CD4-positive, alpha-beta T cell (primary cell): ENCODE results near the gene ATP6V0D1. TPM values are rescaled to one million over a fixed set of nuclear protein-coding genes. Genes with fewer than 3 reads are reported as not detected.

ENCODE experiments used
- ATAC-seq: fragments of 200-7000 bp; cut with Tn5 transposase; one replicate; pipeline ENCODE4 v1.10.0; 2022; ENCODE audit warnings: mild to moderate bottlenecking; ENCODE audit not compliant: poor library complexity
- CTCF ChIA-PET: fragments of 350-600 bp; sonication (Branson Sonifier 250); formaldehyde crosslinking; loops from one replicate; lab custom pipeline; 2021; ENCODE audit warnings: antibody characterized with exemption, inconsistent platforms; lab: Charles Lee
- POLR2A ChIA-PET: fragments of 350-600 bp; sonication (Branson Sonifier 250); formaldehyde crosslinking; loops from one replicate; lab custom pipeline; 2021; ENCODE audit warnings: antibody characterized with exemption, inconsistent platforms; lab: Charles Lee
- DNase-seq, 14 experiments: peaks; one replicate each; pipeline ENCODE4 v3.0.0-alpha.2; 2013 to 2020; ENCODE audit warnings: mixed read lengths in 2 of 14
- H3K27ac ChIP-seq, 2 donors: one replicate each; pipeline versions ENCODE4 v1.5.1 to v1.7.0; 2013; ENCODE audit warnings: low read length in 2 of 2, low read depth in 1 of 2, mild to moderate bottlenecking in 1 of 2
- H3K27me3 ChIP-seq, 2 experiments: 1 replicate in 1 of 2; 2 replicates in 1 of 2; pipeline versions ENCODE4 v1.6.1 to v1.7.0; 2013; ENCODE audit warnings: low read length in 2 of 2, control low read depth in 1 of 2, mild to moderate bottlenecking in 1 of 2, moderate library complexity in 1 of 2; ENCODE audit not compliant: insufficient read depth in 2 of 2, control insufficient read depth in 1 of 2
- H3K36me3 ChIP-seq: one replicate; pipeline ENCODE4 v1.6.1; 2013; ENCODE audit warnings: low read length, control low read depth; ENCODE audit not compliant: insufficient read depth
- H3K4me1 ChIP-seq: one replicate; pipeline ENCODE4 v1.6.1; 2013; ENCODE audit warnings: low read length, control low read depth; ENCODE audit not compliant: insufficient read depth
- H3K4me3 ChIP-seq: one replicate; pipeline ENCODE4 v1.5.1; 2013; ENCODE audit warnings: mild to moderate bottlenecking, low read length, moderate library complexity
- H3K9me3 ChIP-seq, 2 experiments: 1 replicate in 1 of 2; 2 replicates in 1 of 2; pipeline versions ENCODE4 v1.6.1 to v1.7.0; 2013; ENCODE audit warnings: low read length in 2 of 2, mild to moderate bottlenecking in 2 of 2, control low read depth in 1 of 2, moderate library complexity in 1 of 2; ENCODE audit not compliant: control insufficient read depth in 1 of 2, insufficient read depth in 1 of 2
- H3K27ac Mint-ChIP-seq: one replicate; pipeline ENCODE4 v1.8.0; 2020; ENCODE audit warnings: mixed read lengths
- H3K27me3 Mint-ChIP-seq: one replicate; pipeline ENCODE4 v1.8.0; 2021; ENCODE audit warnings: mixed read lengths
- H3K36me3 Mint-ChIP-seq: one replicate; pipeline ENCODE4 v1.8.0; 2021; ENCODE audit warnings: low read depth, mixed read lengths
- H3K4me1 Mint-ChIP-seq: one replicate; pipeline ENCODE4 v1.8.0; 2021; ENCODE audit warnings: low read depth, mixed read lengths
- H3K4me3 Mint-ChIP-seq: one replicate; pipeline ENCODE4 v1.8.0; 2020; ENCODE audit warnings: mild to moderate bottlenecking, mixed read lengths
- H3K9me3 Mint-ChIP-seq: one replicate; pipeline ENCODE4 v1.8.0; 2020; ENCODE audit warnings: mixed read lengths
- intact Hi-C, 2 experiments: fragments of 100-400 bp; cut with DNase I in 1 of 2; cut with micrococcal nuclease in 1 of 2; formaldehyde crosslinking; loops; one replicate each; pipeline versions ENCODE4 v1.15.1 to v1.9.0; 2023 to 2025; cut with DNase I, micrococcal nuclease
- total RNA-seq, 174 experiments: library from RNA in 2 of 174; stranded (reverse) in 2 of 174; gene quantifications; one replicate each; pipeline ENCODE4 v1.2.3 and lab custom pipeline; 2021 to 2026
- TF ChIP-seq, protein P1 (sequence below): fragments of 200-600 bp; IDR thresholded peaks from one replicate; pipeline ENCODE4 v1.8.0; 2022; ENCODE audit warnings: antibody characterized with exemption, mild to moderate bottlenecking

Gene ATP6V0D1
- total RNA-seq, 2 experiments from 2014 or later = 39.4 to 41.7 TPM

DNA sequence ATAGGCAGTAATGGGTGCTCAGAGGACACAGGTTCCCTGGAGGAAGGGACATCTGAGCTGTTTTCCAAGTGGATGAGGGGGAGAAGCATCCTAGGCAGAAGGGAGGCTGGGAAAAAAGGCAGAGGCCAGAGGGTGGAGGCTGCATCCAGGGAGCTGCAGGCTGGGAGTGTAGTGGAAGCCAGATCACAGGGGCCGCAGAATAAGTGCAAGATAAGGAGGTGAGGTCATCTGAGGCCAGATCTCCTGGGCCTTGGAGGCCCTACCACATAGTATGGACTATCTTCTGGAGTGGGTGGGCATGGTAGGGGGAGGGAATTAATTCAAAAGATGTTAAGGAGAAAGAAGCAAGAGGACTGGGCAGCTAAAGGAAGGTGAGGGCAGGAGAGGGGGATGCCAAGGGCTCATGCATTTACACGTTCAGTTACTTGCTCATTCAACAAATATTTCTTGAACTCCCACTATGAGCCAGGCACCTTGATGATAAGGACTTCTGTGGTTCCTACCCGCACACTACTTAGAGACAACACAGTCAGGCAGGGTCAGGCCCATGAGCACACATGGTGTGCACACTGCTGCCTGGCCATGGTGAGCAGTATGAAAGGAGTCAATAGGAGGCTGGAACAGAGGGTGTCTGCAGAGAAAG, 45.3 kb upstream of the ATP6V0D1 start:
- TF ChIP-seq, protein P1, sequence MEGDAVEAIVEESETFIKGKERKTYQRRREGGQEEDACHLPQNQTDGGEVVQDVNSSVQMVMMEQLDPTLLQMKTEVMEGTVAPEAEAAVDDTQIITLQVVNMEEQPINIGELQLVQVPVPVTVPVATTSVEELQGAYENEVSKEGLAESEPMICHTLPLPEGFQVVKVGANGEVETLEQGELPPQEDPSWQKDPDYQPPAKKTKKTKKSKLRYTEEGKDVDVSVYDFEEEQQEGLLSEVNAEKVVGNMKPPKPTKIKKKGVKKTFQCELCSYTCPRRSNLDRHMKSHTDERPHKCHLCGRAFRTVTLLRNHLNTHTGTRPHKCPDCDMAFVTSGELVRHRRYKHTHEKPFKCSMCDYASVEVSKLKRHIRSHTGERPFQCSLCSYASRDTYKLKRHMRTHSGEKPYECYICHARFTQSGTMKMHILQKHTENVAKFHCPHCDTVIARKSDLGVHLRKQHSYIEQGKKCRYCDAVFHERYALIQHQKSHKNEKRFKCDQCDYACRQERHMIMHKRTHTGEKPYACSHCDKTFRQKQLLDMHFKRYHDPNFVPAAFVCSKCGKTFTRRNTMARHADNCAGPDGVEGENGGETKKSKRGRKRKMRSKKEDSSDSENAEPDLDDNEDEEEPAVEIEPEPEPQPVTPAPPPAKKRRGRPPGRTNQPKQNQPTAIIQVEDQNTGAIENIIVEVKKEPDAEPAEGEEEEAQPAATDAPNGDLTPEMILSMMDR = no peak
- intact Hi-C loops = no loop called here
- H3K36me3 ChIP-seq = no peaks in the 10 kb centered on the region

GRCh38 chr16:67525176-67525860, 44.4 kb upstream of the ATP6V0D1 start:
- DNase-seq = peak in 1 of 14 experiments; percentile 13
- no peak overlapping the region for H3K27ac Mint-ChIP-seq
- intact Hi-C loops = no loop called here

More for the DNA sequence above, 45.3 kb upstream of the ATP6V0D1 start:
- ChIA-PET POLR2A (interaction anchor here (1.7 kb wide), 1 partner anchor 10 kb away, joined by 8 read pairs; no protein-coding TSS in a partner anchor), CTCF (interaction anchor here (1.0 to 1.8 kb wide), 2 partner anchors 11 to 12 kb away, joined by 3 to 5 read pairs; no protein-coding TSS in a partner anchor)
- Mint-ChIP-seq H3K36me3 (no peaks in the 10 kb centered on the region), H3K4me1 (peaks cover 22% of the 10 kb centered on the region), H3K27me3 (peaks cover 15% of the 10 kb centered on the region), H3K4me3 (peak overlapping the region; percentile 67), H3K9me3 (no peaks in the 10 kb centered on the region), H3K27ac (no peak overlapping the region)
- peaks cover 36% of the 10 kb centered on the region for H3K4me1 ChIP-seq
- DNase-seq (peak in 1 of 14 experiments; percentile 9), ATAC-seq (no peak)
- H3K9me3 ChIP-seq = no peaks in the 10 kb centered on the region
- no peak overlapping the region for H3K27ac ChIP-seq
- no peak overlapping the region for H3K4me3 ChIP-seq
- peaks cover 19 to 23% of the 10 kb centered on the region in 2 experiments for H3K27me3 ChIP-seq

More at GRCh38 chr16:67525176-67525860, 44.4 kb upstream of the ATP6V0D1 start:
- CTCF ChIA-PET = interaction anchor here (1.0 to 1.8 kb wide), 2 partner anchors 11 kb away, joined by 3 to 5 read pairs; no protein-coding TSS in a partner anchor
- no peak for ATAC-seq
- Histone ChIP-seq H3K9me3 (no peaks in the 10 kb centered on the region), H3K4me3 (no peak overlapping the region), H3K27ac (no peak overlapping the region), H3K27me3 (peaks cover 10 to 13% of the 10 kb centered on the region in 2 experiments), H3K36me3 (no peaks in the 10 kb centered on the region), H3K4me1 (peaks cover 32% of the 10 kb centered on the region)
- Mint-ChIP-seq H3K9me3 (no peaks in the 10 kb centered on the region), H3K4me3 (no peak overlapping the region), H3K27me3 (peaks cover 6% of the 10 kb centered on the region), H3K36me3 (no peaks in the 10 kb centered on the region), H3K4me1 (peaks cover 19% of the 10 kb centered on the region)
- TF ChIP-seq, protein P1 = no peak
- POLR2A ChIA-PET = interaction anchor here (1.7 kb wide), 1 partner anchor 11 kb away, joined by 8 read pairs; no protein-coding TSS in a partner anchor
